Measurements from ENCODE around the gene HYI. TPM values are rescaled to one million over a fixed set of nuclear protein-coding genes. Genes with fewer than 3 reads are reported as not detected.

The HYI gene
- total and polyA plus RNA-seq, 2 donors from 2014 or later, result 50.5 to 91.2 TPM

GRCh38 chr1:43436371-43436770 is 17.4 kb downstream of the HYI start:
- no peak for FAIRE-seq
- no peak overlapping the region for H3K9ac ChIP-seq (ENCODE audit: low read length in 3 of 3)
- H3K9me3 ChIP-seq (ENCODE audit: control insufficient read depth in 2 of 3, insufficient read depth in 1 of 3, low read length in 3 of 3), result no peaks in the 10 kb centered on the region
- intact Hi-C loops (cut with DNase I), result no loop called here
- no peak for TF ChIP-seq CTCF (IDR thresholded peaks at IDR 0.05; ENCODE audit: borderline replicate concordance, extremely low read depth, insufficient read depth)
- H3K27me3 ChIP-seq (ENCODE audit: control insufficient read depth, insufficient read depth, low read length), result no peaks in the 10 kb centered on the region
- H3K36me3 ChIP-seq (ENCODE audit: control insufficient read depth in 2 of 3, insufficient read depth in 3 of 3, low read length in 3 of 3), result peaks cover 3 to 66% (median 50%) of the 10 kb centered on the region in 3 donors
- H3K27ac ChIP-seq (ENCODE audit: low read depth in 2 of 2, low read length in 2 of 2), result no peak overlapping the region
- DNase-seq, result no peak
- H3K4me3 ChIP-seq (ENCODE audit: low read length in 3 of 3), result no peak overlapping the region
- peaks cover 0 to 10% (median 6%) of the 10 kb centered on the region in 3 donors for H3K4me1 ChIP-seq (ENCODE audit: control insufficient read depth in 2 of 3, insufficient read depth in 2 of 3, low read depth in 1 of 3, low read length in 3 of 3)

DNA sequence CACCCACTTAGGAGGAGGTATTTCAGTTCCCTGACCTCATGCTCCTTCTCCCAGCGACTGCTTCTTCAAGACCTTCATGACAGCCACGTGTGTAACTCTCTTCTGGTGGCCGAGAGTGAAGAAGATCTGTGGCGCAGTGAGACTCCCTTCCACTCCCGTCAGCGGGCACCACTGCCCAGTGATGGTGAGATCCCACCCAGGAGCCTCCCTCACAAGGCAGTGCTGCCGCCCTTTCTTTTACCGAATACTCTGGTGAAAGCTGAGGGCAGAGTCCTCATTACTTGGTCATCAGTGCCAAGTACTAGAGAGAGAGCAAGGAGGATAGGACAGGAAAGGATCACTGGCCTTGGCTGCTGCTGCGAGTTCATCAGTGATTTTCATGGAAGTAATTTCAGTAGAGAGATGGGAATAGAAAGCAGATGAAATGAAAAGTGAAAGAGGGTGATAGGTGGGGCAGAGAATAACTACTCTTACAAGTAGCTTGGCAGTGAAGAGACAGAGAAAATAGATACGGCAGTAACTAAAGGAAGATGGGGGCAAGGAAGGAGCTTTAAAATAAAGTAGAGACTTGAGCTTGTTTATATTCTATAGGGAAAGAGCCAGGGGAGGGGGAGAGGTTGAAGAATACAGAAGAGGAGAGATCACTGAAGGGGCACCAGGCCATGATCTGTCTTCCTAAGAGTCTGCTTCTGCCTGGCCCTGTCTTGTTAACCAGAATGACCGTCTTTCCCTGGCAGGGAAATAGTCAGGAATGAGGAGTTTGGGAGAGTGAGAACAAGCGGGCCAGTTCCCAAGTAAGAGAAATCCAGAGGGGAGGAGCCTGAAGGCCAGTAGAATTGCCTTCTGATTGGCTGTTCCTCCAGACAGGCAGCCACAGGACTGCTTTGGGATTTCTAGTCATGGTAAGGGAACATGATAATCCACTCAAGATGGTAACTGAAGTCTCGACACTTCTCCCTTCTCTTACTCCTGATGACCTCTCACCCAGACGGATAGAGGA is 18.3 kb downstream of the HYI start:
- intact Hi-C loops (cut with DNase I), result no loop called here
- Histone ChIP-seq H3K4me1 (ENCODE audit: control insufficient read depth in 2 of 3, insufficient read depth in 2 of 3, low read depth in 1 of 3, low read length in 3 of 3) (peaks cover 0 to 10% (median 6%) of the 10 kb centered on the region in 3 donors), H3K4me3 (ENCODE audit: low read length in 3 of 3) (no peak overlapping the region), H3K9ac (ENCODE audit: low read length in 3 of 3) (no peak overlapping the region), H3K9me3 (ENCODE audit: control insufficient read depth in 2 of 3, insufficient read depth in 1 of 3, low read length in 3 of 3) (no peaks in the 10 kb centered on the region), H3K27ac (ENCODE audit: low read depth in 2 of 2, low read length in 2 of 2) (peak overlapping the region in 1 of 2 donors; percentile 47), H3K27me3 (ENCODE audit: control insufficient read depth, insufficient read depth, low read length) (no peaks in the 10 kb centered on the region), H3K36me3 (ENCODE audit: control insufficient read depth in 2 of 3, insufficient read depth in 3 of 3, low read length in 3 of 3) (peaks cover 3 to 66% (median 53%) of the 10 kb centered on the region in 3 donors)
- TF ChIP-seq CTCF (IDR thresholded peaks at IDR 0.05; ENCODE audit: borderline replicate concordance, extremely low read depth, insufficient read depth), result no peak
- FAIRE-seq (no peak), DNase-seq (peak in 2 of 5 donors; percentile 13 to 52)

DNA sequence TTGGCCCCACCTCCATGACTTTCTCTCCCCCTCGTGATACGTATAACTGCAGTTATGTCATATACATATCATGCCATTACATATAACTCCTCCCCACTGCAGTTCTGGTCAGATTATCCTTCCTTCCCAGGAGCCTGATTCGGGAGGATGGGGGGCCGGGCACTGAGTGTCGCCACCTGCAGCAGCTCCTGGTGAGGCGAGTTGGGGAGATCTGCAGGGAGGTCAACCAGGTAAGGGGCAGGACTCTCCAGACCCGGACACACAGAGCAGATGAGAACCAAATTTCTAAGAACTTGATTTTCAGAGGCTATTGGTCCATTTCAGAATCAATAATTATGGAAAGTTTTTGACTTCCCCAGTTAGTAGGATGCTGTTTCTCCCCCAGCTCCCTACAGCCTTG is 19.5 kb downstream of the HYI start:
- no peak overlapping the region for H3K27ac ChIP-seq (ENCODE audit: low read depth in 2 of 2, low read length in 2 of 2)
- no peak overlapping the region for H3K4me3 ChIP-seq (ENCODE audit: low read length in 3 of 3)
- H3K9me3 ChIP-seq (ENCODE audit: control insufficient read depth in 2 of 3, insufficient read depth in 1 of 3, low read length in 3 of 3), result no peaks in the 10 kb centered on the region
- intact Hi-C loops (cut with DNase I), result no loop called here
- no peak for TF ChIP-seq CTCF (IDR thresholded peaks at IDR 0.05; ENCODE audit: borderline replicate concordance, extremely low read depth, insufficient read depth)
- no peak for FAIRE-seq
- no peak overlapping the region for H3K9ac ChIP-seq (ENCODE audit: low read length in 3 of 3)
- no peaks in the 10 kb centered on the region for H3K27me3 ChIP-seq (ENCODE audit: control insufficient read depth, insufficient read depth, low read length)
- H3K4me1 ChIP-seq (ENCODE audit: control insufficient read depth in 2 of 3, insufficient read depth in 2 of 3, low read depth in 1 of 3, low read length in 3 of 3), result peaks cover 0 to 10% (median 6%) of the 10 kb centered on the region in 3 donors
- peak in 1 of 5 donors; percentile 25 for DNase-seq
- peaks cover 0 to 67% (median 55%) of the 10 kb centered on the region in 3 donors for H3K36me3 ChIP-seq (ENCODE audit: control insufficient read depth in 2 of 3, insufficient read depth in 3 of 3, low read length in 3 of 3)
